ENCODE data around the gene OPCML.

Gene OPCML

GRCh38 chr11:132873841-132874240 lies 658.5 kb downstream of the OPCML start:
- no peak overlapping the region for H3K9ac ChIP-seq (ENCODE audit: low read length)
- TF ChIP-seq CTCF (IDR thresholded peaks at IDR 0.05; ENCODE audit: low read length) (no peak), EZH2 (optimal IDR thresholded peaks at IDR 0.05; ENCODE audit: low read depth, low read length) (no peak), EZH2phosphoT487 (IDR thresholded peaks at IDR 0.05; ENCODE audit: low read length) (no peak)
- no peaks in the 10 kb centered on the region for H4K20me1 ChIP-seq (ENCODE audit: insufficient read depth, low read length)
- H3K36me3 ChIP-seq (replicated peaks; ENCODE audit: insufficient read depth, low read length), result no peaks in the 10 kb centered on the region
- no peaks in the 10 kb centered on the region for H3K4me1 ChIP-seq (ENCODE audit: low read length)
- no peaks in the 10 kb centered on the region for H3K9me3 ChIP-seq (replicated peaks; ENCODE audit: insufficient read depth, low read length)
- H3K4me2 ChIP-seq (ENCODE audit: low read depth, low read length), result no peak overlapping the region
- H3K9me2 ChIP-seq (replicated peaks; ENCODE audit: insufficient read depth, low read length), result no peaks in the 10 kb centered on the region
- no peaks in the 10 kb centered on the region for H3K27me3 ChIP-seq (replicated peaks; ENCODE audit: insufficient read depth, low read length)
- no peak for DNase-seq
- H3K27ac ChIP-seq (ENCODE audit: low read length), result no peak overlapping the region
- no peaks in the 10 kb centered on the region for H3F3A ChIP-seq (ENCODE audit: insufficient read depth, low read length)
- H2AFZ ChIP-seq (ENCODE audit: low read length), result no peak overlapping the region
- H3K79me2 ChIP-seq (ENCODE audit: low read length), result no peaks in the 10 kb centered on the region
- H3K4me3 ChIP-seq (ENCODE audit: low read length), result no peak overlapping the region

- Histone ChIP-seq H3K9me3 (replicated peaks; ENCODE audit: insufficient read depth, low read length) (no peaks in the 10 kb centered on the region), H4K20me1 (ENCODE audit: insufficient read depth, low read length) (no peaks in the 10 kb centered on the region), H3F3A (ENCODE audit: insufficient read depth, low read length) (no peaks in the 10 kb centered on the region), H3K4me2 (ENCODE audit: low read depth, low read length) (no peak overlapping the region), H3K4me3 (ENCODE audit: low read length) (no peak overlapping the region), H3K79me2 (ENCODE audit: low read length) (no peaks in the 10 kb centered on the region), H3K27ac (ENCODE audit: low read length) (no peak overlapping the region), H3K4me1 (ENCODE audit: low read length) (no peaks in the 10 kb centered on the region), H3K36me3 (replicated peaks; ENCODE audit: insufficient read depth, low read length) (no peaks in the 10 kb centered on the region), H3K9me2 (replicated peaks; ENCODE audit: insufficient read depth, low read length) (no peaks in the 10 kb centered on the region), H3K27me3 (replicated peaks; ENCODE audit: insufficient read depth, low read length) (no peaks in the 10 kb centered on the region), H3K9ac (ENCODE audit: low read length) (no peak overlapping the region), H2AFZ (ENCODE audit: low read length) (no peak overlapping the region)
- TF ChIP-seq CTCF (IDR thresholded peaks at IDR 0.05; ENCODE audit: low read length) (no peak), EZH2 (optimal IDR thresholded peaks at IDR 0.05; ENCODE audit: low read depth, low read length) (no peak), EZH2phosphoT487 (IDR thresholded peaks at IDR 0.05; ENCODE audit: low read length) (no peak)
- no peak for DNase-seq
Measured at GRCh38 chr11:132872211-132872610, 660.1 kb downstream of the OPCML start.

GRCh38 chr11:132866783-132867545 lies 665.3 kb downstream of the OPCML start:
- Histone ChIP-seq H3K4me2 (ENCODE audit: low read depth, low read length) (no peak overlapping the region), H3K79me2 (ENCODE audit: low read length) (no peaks in the 10 kb centered on the region), H3K4me1 (ENCODE audit: low read length) (no peaks in the 10 kb centered on the region), H2AFZ (ENCODE audit: low read length) (no peak overlapping the region), H3K9ac (ENCODE audit: low read length) (no peak overlapping the region), H3K27ac (ENCODE audit: low read length) (no peak overlapping the region), H3F3A (ENCODE audit: insufficient read depth, low read length) (no peaks in the 10 kb centered on the region), H3K27me3 (replicated peaks; ENCODE audit: insufficient read depth, low read length) (no peaks in the 10 kb centered on the region), H3K9me3 (replicated peaks; ENCODE audit: insufficient read depth, low read length) (no peaks in the 10 kb centered on the region), H4K20me1 (ENCODE audit: insufficient read depth, low read length) (no peaks in the 10 kb centered on the region), H3K36me3 (replicated peaks; ENCODE audit: insufficient read depth, low read length) (no peaks in the 10 kb centered on the region), H3K4me3 (ENCODE audit: low read length) (no peak overlapping the region), H3K9me2 (replicated peaks; ENCODE audit: insufficient read depth, low read length) (no peaks in the 10 kb centered on the region)
- TF ChIP-seq EZH2 (optimal IDR thresholded peaks at IDR 0.05; ENCODE audit: low read depth, low read length) (no peak), EZH2phosphoT487 (IDR thresholded peaks at IDR 0.05; ENCODE audit: low read length) (no peak), CTCF (IDR thresholded peaks at IDR 0.05; ENCODE audit: low read length) (no peak)
- no peak for DNase-seq
